OCI-LY7 (cell line): Measurements from ENCODE around the gene CDC42EP1. TPM values are rescaled to one million over a fixed set of nuclear protein-coding genes. Genes with fewer than 3 reads are reported as not detected.

ENCODE experiments used
- BruUV-seq: library from RNA; stranded (reverse); fragments of 400-500 nt; replicated peaks from 2 replicates; lab custom pipeline; 2021; lab: Mats Ljungman, UMichigan
- CTCF ChIA-PET: fragments of 300-600 bp; sonication (Branson Sonifier 250); formaldehyde crosslinking; loops from one replicate; lab custom pipeline; 2022; ENCODE audit warnings: antibody characterized with exemption; ENCODE audit not compliant: unreplicated experiment; lab: Charles Lee
- POLR2A ChIA-PET: fragments of 300-600 bp; sonication (Branson Sonifier 250); formaldehyde crosslinking; loops from one replicate; lab custom pipeline; 2022; ENCODE audit warnings: antibody characterized with exemption; lab: Charles Lee
- DNase-seq: peaks from one replicate; pipeline ENCODE4 v3.0.0-alpha.2; 2015; ENCODE audit warnings: low spot score
- H2AFZ ChIP-seq: fragments of 200-600 bp; sonication (generic), shearing (Covaris generic); 2 replicates; pipeline ENCODE4 v1.6.1; 2014; ENCODE audit warnings: mild to moderate bottlenecking, antibody characterized with exemption, low read length, moderate library complexity
- H3K27ac ChIP-seq: fragments of 200-600 bp; sonication (generic); 2 replicates; pipeline ENCODE4 v1.5.1; 2014; ENCODE audit warnings: mixed run types, low read depth, mild to moderate bottlenecking, moderate library complexity, low read length, inconsistent platforms; ENCODE audit not compliant: poor library complexity, severe bottlenecking
- H3K36me3 ChIP-seq: fragments of 200-600 bp; sonication (generic); 2 replicates; pipeline ENCODE4 v1.6.1; 2014; ENCODE audit warnings: mild to moderate bottlenecking, antibody characterized with exemption, low read length, moderate library complexity, mixed read lengths; ENCODE audit not compliant: insufficient read depth
- H3K4me1 ChIP-seq: fragments of 200-600 bp; sonication (generic); 2 replicates; pipeline ENCODE4 v1.5.1; 2014; ENCODE audit warnings: mild to moderate bottlenecking, low read length; ENCODE audit not compliant: insufficient read depth, poor library complexity, severe bottlenecking
- H3K4me2 ChIP-seq: fragments of 200-600 bp; sonication (generic); 2 replicates; pipeline ENCODE4 v1.6.1; 2014; ENCODE audit warnings: mild to moderate bottlenecking, low read length
- H3K4me3 ChIP-seq: fragments of 200-600 bp; sonication (generic); 2 replicates; pipeline ENCODE4 v1.5.1; 2014; ENCODE audit warnings: mild to moderate bottlenecking, low read depth, low read length; ENCODE audit not compliant: poor library complexity, severe bottlenecking
- H3K79me2 ChIP-seq: fragments of 200-600 bp; sonication (generic); 2 replicates; pipeline ENCODE4 v1.6.1; 2016; ENCODE audit warnings: low read depth, mild to moderate bottlenecking, low read length, moderate library complexity, mixed read lengths; ENCODE audit not compliant: insufficient read depth
- H3K9me2 ChIP-seq: fragments of 200-600 bp; sonication (generic); 2 replicates; pipeline ENCODE4 v1.6.1; 2016; ENCODE audit warnings: mild to moderate bottlenecking, low read length, mixed read lengths; ENCODE audit not compliant: insufficient read depth
- H3K9me3 ChIP-seq: fragments of 200-600 bp; sonication (generic); 2 replicates; pipeline ENCODE4 v1.6.1; 2014; ENCODE audit warnings: mild to moderate bottlenecking, mixed run types, low read length, mixed read lengths
- H4K20me1 ChIP-seq: fragments of 200-600 bp; sonication (generic); 2 replicates; pipeline ENCODE4 v1.6.1; 2014; ENCODE audit warnings: mild to moderate bottlenecking, antibody characterized with exemption, low read length, moderate library complexity, mixed read lengths; ENCODE audit not compliant: insufficient read depth
- CTCF ChIP-seq: fragments of 200-600 bp; sonication (generic); conservative IDR thresholded peaks from 2 replicates; pipeline ENCODE4 v1.5.1; 2014; ENCODE audit warnings: mild to moderate bottlenecking, antibody characterized with exemption, low read length, moderate library complexity, mixed read lengths
- EZH2phosphoT487 ChIP-seq: fragments of 200-600 bp; sonication (generic); IDR thresholded peaks from 2 replicates; pipeline ENCODE4 v1.6.1; 2018; ENCODE audit warnings: low read depth, borderline replicate concordance, mild to moderate bottlenecking, mixed run types, antibody characterized with exemption, low read length, moderate library complexity, mixed read lengths
- intact Hi-C: fragments of 100-400 bp; cut with micrococcal nuclease; formaldehyde crosslinking; loops from one replicate; pipeline ENCODE4 v1.10.0; 2022; ENCODE audit not compliant: unreplicated experiment
- total RNA-seq, 2 experiments: library from RNA; depleted of rRNA in 1 of 2; stranded (reverse); fragments of >200 nt in 1 of 2; shearing (Covaris generic) in 1 of 2; gene quantifications; 2 replicates each; pipeline ENCODE4 v1.2.3, GENCODE V29; 2014 to 2022

Gene CDC42EP1
- total RNA-seq, 2 experiments from 2014 or later = not detected

- Histone ChIP-seq H3K4me1 (peaks cover 4% of the 10 kb centered on the region), H2AFZ (peak overlapping the region; percentile 43; the same call in 1 of the 2 replicates), H3K9me2 (no peaks in the 10 kb centered on the region), H3K4me2 (no peak overlapping the region), H3K27ac (no peak overlapping the region), H3K36me3 (no peaks in the 10 kb centered on the region), H4K20me1 (no peaks in the 10 kb centered on the region), H3K4me3 (no peak overlapping the region), H3K79me2 (no peaks in the 10 kb centered on the region), H3K9me3 (no peaks in the 10 kb centered on the region)
- BruUV-seq = no TSS peak
- intact Hi-C loops = no loop called here
- no peak for DNase-seq
- POLR2A ChIA-PET = interaction anchor here (1.0 kb wide), 1 partner anchor 20 kb away, joined by 3 read pairs; no protein-coding TSS in a partner anchor
- CTCF ChIA-PET = interaction anchor here (0.6 to 1.1 kb wide), 5 partner anchors 13 to 238 kb away, joined by 3 read pairs; no protein-coding TSS in a partner anchor
- TF ChIP-seq EZH2phosphoT487 (no peak), CTCF (peak; percentile 3; the same call in 1 of the 2 replicates)
Observed at GRCh38 chr22:37562049-37562875, 2.0 kb downstream of the CDC42EP1 start.

GRCh38 chr22:37563153-37564081 lies 3.1 kb downstream of the CDC42EP1 start:
- no peaks in the 10 kb centered on the region for H3K79me2 ChIP-seq
- no peaks in the 10 kb centered on the region for H3K9me2 ChIP-seq
- H3K9me3 ChIP-seq = no peaks in the 10 kb centered on the region
- intact Hi-C loops = no loop called here
- H3K36me3 ChIP-seq = no peaks in the 10 kb centered on the region
- POLR2A ChIA-PET = interaction anchor here (0.6 to 1.1 kb wide), 2 partner anchors 16 to 22 kb away, joined by 3 read pairs; partner anchors contain the start of gene LGALS2
- no peak for TF ChIP-seq CTCF
- no peak for TF ChIP-seq EZH2phosphoT487
- peaks cover 4% of the 10 kb centered on the region for H3K4me1 ChIP-seq
- H4K20me1 ChIP-seq = no peaks in the 10 kb centered on the region
- H3K27ac ChIP-seq = no peak overlapping the region
- CTCF ChIA-PET = interaction anchor here (1.0 kb wide), 1 partner anchor 29 kb away, joined by 3 read pairs; no protein-coding TSS in a partner anchor
- DNase-seq = no peak
- H3K4me3 ChIP-seq = no peak overlapping the region
- no peak overlapping the region for H2AFZ ChIP-seq
- no peak overlapping the region for H3K4me2 ChIP-seq
- BruUV-seq = no TSS peak
